K562 (cell line): ENCODE results near the gene ZSCAN22. TPM values are rescaled to one million over a fixed set of nuclear protein-coding genes. Genes with fewer than 3 reads are reported as not detected.

ENCODE experiments used
- BRCA1 ChIP-seq, 2 experiments: fragments of 450-650 bp in 1 of 2; sonication (generic) in 1 of 2; formaldehyde crosslinking in 1 of 2; IDR thresholded peaks; 2 replicates each; pipeline versions ENCODE4 v1.5.0 to v1.6.1; 2017 to 2020; ENCODE audit warnings: mild to moderate bottlenecking in 1 of 2, missing genetic modification reagents in 1 of 2
- CCNT2 ChIP-seq: IDR thresholded peaks from 2 replicates; pipeline ENCODE4 v1.6.1; 2011; ENCODE audit warnings: borderline replicate concordance, low read depth, mild to moderate bottlenecking, moderate library complexity, mixed read lengths, low read length; ENCODE audit not compliant: insufficient read length; ENCODE audit errors: extremely low read depth
- CHD1 ChIP-seq: fragments of 200-600 bp; sonication (generic); IDR thresholded peaks from one replicate; pipeline ENCODE4 v1.6.1; 2012; ENCODE audit warnings: mild to moderate bottlenecking, moderate library complexity, low read length, inconsistent platforms
- E2F3 ChIP-seq: fragments of 250-450 bp; sonication (Bioruptor Pico); IDR thresholded peaks from 2 replicates; pipeline ENCODE4 v1.4.0; 2020; ENCODE audit warnings: mild to moderate bottlenecking
- KLF1 ChIP-seq: fragments of 450-650 bp; IDR thresholded peaks from 2 replicates; pipeline ENCODE4 v1.6.1; 2016; ENCODE audit warnings: missing genetic modification characterization, missing compliant biosample characterization
- MTF1 ChIP-seq: fragments of 250-450 bp; sonication (Bioruptor Pico); IDR thresholded peaks from 2 replicates; pipeline ENCODE4 v1.9.0; 2021; ENCODE audit warnings: moderate library complexity, mild to moderate bottlenecking, inconsistent platforms, borderline replicate concordance
- NCOA2 ChIP-seq, 2 experiments: fragments of 450-650 bp; IDR thresholded peaks; 2 replicates each; pipeline ENCODE4 v1.6.1; 2018; ENCODE audit warnings: mild to moderate bottlenecking in 2 of 2, moderate library complexity in 1 of 2; ENCODE audit not compliant: partially characterized antibody in 2 of 2
- POLR2AphosphoS5 ChIP-seq: IDR thresholded peaks from 2 replicates; pipeline ENCODE4 v1.6.1; 2011; ENCODE audit warnings: mild to moderate bottlenecking, low read depth, low read length, moderate library complexity; ENCODE audit not compliant: control insufficient read depth, insufficient read depth
- POLR3A ChIP-seq: IDR thresholded peaks from 2 replicates; pipeline ENCODE4 v1.6.1; 2011; ENCODE audit warnings: borderline replicate concordance, mild to moderate bottlenecking, moderate library complexity; ENCODE audit not compliant: insufficient read length, insufficient read depth; ENCODE audit errors: extremely low read depth
- PRMT5 ChIP-seq: sonication (generic); formaldehyde crosslinking; IDR thresholded peaks from 2 replicates; pipeline ENCODE4 v1.5.0; 2020; ENCODE audit warnings: missing genetic modification reagents
- TAF1 ChIP-seq: IDR thresholded peaks from 2 replicates; pipeline ENCODE4 v1.6.1; 2011; ENCODE audit warnings: mild to moderate bottlenecking, low read length, moderate library complexity; ENCODE audit not compliant: insufficient read depth, control insufficient read depth, severe bottlenecking; ENCODE audit errors: extremely low read depth
- TCF7L2 ChIP-seq: fragments of 150-350 bp; IDR thresholded peaks from 2 replicates; pipeline ENCODE4 v1.6.1; 2016; ENCODE audit warnings: low read depth, mild to moderate bottlenecking, low read length, moderate library complexity
- WHSC1 ChIP-seq: IDR thresholded peaks from one replicate; pipeline ENCODE4 v1.6.1; 2012; ENCODE audit warnings: low read length, control low read depth, inconsistent platforms
- ZNF133 ChIP-seq: fragments of 250-450 bp; sonication (Bioruptor Pico); IDR thresholded peaks from 2 replicates; pipeline ENCODE4 v1.4.0; 2020; ENCODE audit warnings: mild to moderate bottlenecking
- ZNF143 ChIP-seq: sonication (generic); formaldehyde crosslinking; IDR thresholded peaks from 2 replicates; pipeline ENCODE4 v1.9.0; 2022; ENCODE audit warnings: mild to moderate bottlenecking, missing genetic modification reagents
- ZNF583 ChIP-seq: fragments of 250-450 bp; sonication (Bioruptor Pico); IDR thresholded peaks from 2 replicates; pipeline ENCODE4 v1.4.0; 2020
- ZNF79 ChIP-seq: fragments of 250-450 bp; sonication (Bioruptor Pico); IDR thresholded peaks from 2 replicates; pipeline ENCODE4 v1.4.0; 2020; ENCODE audit warnings: low read depth, mild to moderate bottlenecking, moderate library complexity
- polyA plus RNA-seq, 8 experiments: library from polyadenylated mRNA; depleted of rRNA in 4 of 8; stranded (reverse) in 5 of 8; unstranded in 3 of 8; fragments of >200 nt; fragmentation: Nextera tagmentation in 2 of 8; fragmentation: Illumina TruSeq in 1 of 8; extraction: Ambion mirVana in 2 of 8; extraction: Trizol in 1 of 8; gene quantifications; 2 replicates each; pipeline versions ENCODE4 v1.2.1 to v1.2.3, GENCODE V29; 2011 to 2014; ENCODE audit warnings: inconsistent platforms in 1 of 8, missing spikeins in 1 of 8
- total RNA-seq, 7 experiments: library from RNA; depleted of rRNA in 6 of 7; stranded (reverse); fragments of >200 nt in 6 of 7; fragmentation: Illumina TruSeq in 2 of 7; extraction: Trizol in 2 of 7; gene quantifications; 2 replicates each; pipeline versions ENCODE4 v1.2.1 to v1.2.3, GENCODE V29; 2011 to 2021; ENCODE audit warnings: low replicate concordance in 1 of 7
- TF ChIP-seq, protein P1 (sequence below): fragments of 450-650 bp; conservative IDR thresholded peaks from 2 replicates; pipeline ENCODE4 v1.6.1; 2016; ENCODE audit warnings: missing genetic modification characterization, low read depth, mild to moderate bottlenecking, missing compliant biosample characterization, moderate library complexity
- TF ChIP-seq, protein P2 (sequence below): fragments of 250-450 bp; sonication (Bioruptor Pico); IDR thresholded peaks from 2 replicates; pipeline ENCODE4 v1.5.0; 2021
- TF ChIP-seq, protein P3 (sequence below): fragments of 450-650 bp; IDR thresholded peaks from 2 replicates; pipeline ENCODE4 v1.7.1; 2018; ENCODE audit warnings: mild to moderate bottlenecking, low read depth; ENCODE audit not compliant: partially characterized antibody
- TF ChIP-seq, protein P4 (sequence below), 2 experiments: fragments of 250-450 bp in 1 of 2; fragments of 450-650 bp in 1 of 2; sonication (Bioruptor Pico) in 1 of 2; IDR thresholded peaks; 2 replicates each; pipeline versions ENCODE4 v1.6.1 to v1.8.0; 2016 to 2021; ENCODE audit warnings: mild to moderate bottlenecking in 2 of 2, moderate library complexity in 2 of 2, missing compliant biosample characterization in 1 of 2, missing genetic modification characterization in 1 of 2

The ZSCAN22 gene
- total and polyA plus RNA-seq, 9 of the 15 experiments (the other 6 are each of a cell fraction or from before 2014, with no cell fraction given) = 0.98 to 5.3 (median 3.0) TPM

DNA sequence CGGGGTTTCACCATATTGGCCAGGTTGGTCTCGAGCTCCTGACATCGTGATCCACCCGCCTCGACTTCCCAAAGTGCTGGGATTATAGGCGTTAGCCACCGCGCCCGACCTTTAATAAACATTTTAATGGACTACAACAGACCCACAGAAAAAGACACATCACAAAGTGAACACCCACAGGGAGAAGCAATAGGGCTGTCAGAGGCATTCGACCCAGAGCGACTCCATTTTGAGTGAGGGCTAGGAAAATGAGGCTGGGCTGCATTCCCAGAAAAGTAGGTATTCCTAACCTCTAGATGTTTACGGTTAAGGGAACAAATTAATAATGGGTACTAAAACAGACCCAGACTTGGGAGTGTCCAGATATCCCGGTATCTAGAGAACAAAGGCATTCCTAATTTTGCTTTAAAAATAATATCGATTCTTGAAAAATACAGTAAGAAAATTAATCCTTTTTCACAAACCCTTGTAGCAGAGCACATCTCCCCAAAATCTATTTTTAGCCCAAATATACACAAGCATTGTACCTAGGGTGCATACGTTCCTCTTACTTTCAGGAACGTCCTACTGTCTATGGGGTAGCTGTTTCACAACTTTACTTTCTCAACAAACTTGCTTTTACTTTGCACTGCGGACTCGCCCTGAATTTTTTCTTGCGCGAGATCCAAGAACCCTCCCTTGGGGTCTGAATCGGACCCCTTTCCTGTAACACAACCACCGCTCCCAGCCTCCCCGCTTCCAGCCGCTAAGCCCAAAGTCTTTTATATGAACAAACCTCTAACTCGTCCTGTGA is 48.9 kb upstream of the ZSCAN22 start (continued):
- TF ChIP-seq E2F3 (CRISPR knock-in tag) (0 out of 2 replicates have a peak, but pooled peaks have one; percentile 24), ZNF143 (CRISPR knock-in tag) (no peak), POLR3A (no peak), TAF1 (no peak), ZNF79 (CRISPR knock-in tag) (no peak), NCOA2 (IDR thresholded peaks at IDR 0.05; ENCODE audit: partially characterized antibody in 2 of 2) (no peak), CHD1 (no peak), ZNF133 (CRISPR knock-in tag) (no peak), MTF1 (CRISPR knock-in tag) (no peak), PRMT5 (CRISPR knock-in tag) (no peak), POLR2AphosphoS5 (no peak), BRCA1 (IDR thresholded peaks at IDR 0.05) (no peak), BRCA1 (CRISPR knock-in tag; IDR thresholded peaks at IDR 0.05) (0 out of 2 replicates have a peak, but pooled peaks have one; percentile 42), KLF1 (tag) (no peak), ZNF583 (CRISPR knock-in tag) (peak; percentile 80), WHSC1 (no peak), CCNT2 (no peak), TCF7L2 (no peak)
- TF ChIP-seq, protein P1, sequence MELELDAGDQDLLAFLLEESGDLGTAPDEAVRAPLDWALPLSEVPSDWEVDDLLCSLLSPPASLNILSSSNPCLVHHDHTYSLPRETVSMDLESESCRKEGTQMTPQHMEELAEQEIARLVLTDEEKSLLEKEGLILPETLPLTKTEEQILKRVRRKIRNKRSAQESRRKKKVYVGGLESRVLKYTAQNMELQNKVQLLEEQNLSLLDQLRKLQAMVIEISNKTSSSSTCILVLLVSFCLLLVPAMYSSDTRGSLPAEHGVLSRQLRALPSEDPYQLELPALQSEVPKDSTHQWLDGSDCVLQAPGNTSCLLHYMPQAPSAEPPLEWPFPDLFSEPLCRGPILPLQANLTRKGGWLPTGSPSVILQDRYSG (tag) = peak; percentile 89
- TF ChIP-seq, protein P2, sequence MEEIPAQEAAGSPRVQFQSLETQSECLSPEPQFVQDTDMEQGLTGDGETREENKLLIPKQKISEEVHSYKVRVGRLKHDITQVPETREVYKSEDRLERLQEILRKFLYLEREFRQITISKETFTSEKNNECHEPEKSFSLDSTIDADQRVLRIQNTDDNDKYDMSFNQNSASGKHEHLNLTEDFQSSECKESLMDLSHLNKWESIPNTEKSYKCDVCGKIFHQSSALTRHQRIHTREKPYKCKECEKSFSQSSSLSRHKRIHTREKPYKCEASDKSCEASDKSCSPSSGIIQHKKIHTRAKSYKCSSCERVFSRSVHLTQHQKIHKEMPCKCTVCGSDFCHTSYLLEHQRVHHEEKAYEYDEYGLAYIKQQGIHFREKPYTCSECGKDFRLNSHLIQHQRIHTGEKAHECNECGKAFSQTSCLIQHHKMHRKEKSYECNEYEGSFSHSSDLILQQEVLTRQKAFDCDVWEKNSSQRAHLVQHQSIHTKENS (CRISPR knock-in tag) = no peak
- TF ChIP-seq, protein P3, sequence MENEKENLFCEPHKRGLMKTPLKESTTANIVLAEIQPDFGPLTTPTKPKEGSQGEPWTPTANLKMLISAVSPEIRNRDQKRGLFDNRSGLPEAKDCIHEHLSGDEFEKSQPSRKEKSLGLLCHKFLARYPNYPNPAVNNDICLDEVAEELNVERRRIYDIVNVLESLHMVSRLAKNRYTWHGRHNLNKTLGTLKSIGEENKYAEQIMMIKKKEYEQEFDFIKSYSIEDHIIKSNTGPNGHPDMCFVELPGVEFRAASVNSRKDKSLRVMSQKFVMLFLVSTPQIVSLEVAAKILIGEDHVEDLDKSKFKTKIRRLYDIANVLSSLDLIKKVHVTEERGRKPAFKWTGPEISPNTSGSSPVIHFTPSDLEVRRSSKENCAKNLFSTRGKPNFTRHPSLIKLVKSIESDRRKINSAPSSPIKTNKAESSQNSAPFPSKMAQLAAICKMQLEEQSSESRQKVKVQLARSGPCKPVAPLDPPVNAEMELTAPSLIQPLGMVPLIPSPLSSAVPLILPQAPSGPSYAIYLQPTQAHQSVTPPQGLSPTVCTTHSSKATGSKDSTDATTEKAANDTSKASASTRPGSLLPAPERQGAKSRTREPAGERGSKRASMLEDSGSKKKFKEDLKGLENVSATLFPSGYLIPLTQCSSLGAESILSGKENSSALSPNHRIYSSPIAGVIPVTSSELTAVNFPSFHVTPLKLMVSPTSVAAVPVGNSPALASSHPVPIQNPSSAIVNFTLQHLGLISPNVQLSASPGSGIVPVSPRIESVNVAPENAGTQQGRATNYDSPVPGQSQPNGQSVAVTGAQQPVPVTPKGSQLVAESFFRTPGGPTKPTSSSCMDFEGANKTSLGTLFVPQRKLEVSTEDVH = peak; percentile 33
- TF ChIP-seq, protein P4, sequence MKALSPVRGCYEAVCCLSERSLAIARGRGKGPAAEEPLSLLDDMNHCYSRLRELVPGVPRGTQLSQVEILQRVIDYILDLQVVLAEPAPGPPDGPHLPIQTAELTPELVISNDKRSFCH (CRISPR knock-in tag; IDR thresholded peaks at IDR 0.05) = no peak
- TF ChIP-seq, protein P4 (tag; IDR thresholded peaks at IDR 0.05) = peak; percentile 62; the same call in 1 of the 2 replicates
